Measurements from ENCODE around the gene NDUFAF4.

NDUFAF4 gene

GRCh38 chr6:96897396-96898240, at the start of gene NDUFAF4:
TSS of gene NDUFAF4 (minus strand) at chr6:96897891. CDS start at chr6:96897801, 90 bp downstream.
- peak; percentile 98 for DNase-seq (ENCODE audit: low read depth, low spot score)

- DNase-seq (ENCODE audit: low read depth, low spot score) = no peak
Observed at GRCh38 chr6:96947055-96947454, 49.4 kb upstream of the NDUFAF4 start.

DNA sequence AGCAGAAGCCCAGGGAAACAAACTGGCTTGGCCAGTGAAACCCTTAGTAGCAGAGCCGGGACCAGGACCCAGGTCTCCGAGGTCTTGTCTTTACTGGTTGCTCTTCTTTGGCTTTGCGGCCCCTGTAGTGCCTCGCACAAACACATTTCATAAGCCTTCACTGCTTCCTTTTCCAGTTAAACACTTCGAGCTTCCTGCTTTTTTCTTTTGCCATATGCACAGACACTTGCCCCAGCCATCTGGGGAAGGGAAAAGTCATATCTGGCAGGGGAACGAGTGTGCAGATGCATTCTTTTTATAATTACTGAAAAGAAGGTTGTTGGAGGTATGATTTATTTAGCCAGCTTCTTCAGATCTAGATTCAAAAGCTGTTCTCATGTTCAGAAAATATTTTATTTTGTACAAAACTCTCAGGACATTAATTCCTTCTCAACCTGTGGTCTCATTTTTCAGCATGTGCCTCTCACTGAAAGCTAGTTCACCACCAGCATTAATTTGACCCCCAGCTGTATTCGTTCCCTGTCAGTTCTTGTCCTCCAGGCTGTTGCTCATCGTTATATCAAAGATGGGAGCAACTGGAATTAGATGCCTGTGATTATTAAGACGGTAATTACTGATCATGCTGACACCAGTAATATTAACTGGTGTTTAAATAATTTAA, 46.0 kb upstream of the NDUFAF4 start:
- DNase-seq (ENCODE audit: low read depth, low spot score) = no peak

- no peak for DNase-seq (ENCODE audit: low read depth, low spot score)
Observed at GRCh38 chr6:96942676-96943075, 45.0 kb upstream of the NDUFAF4 start.

DNA sequence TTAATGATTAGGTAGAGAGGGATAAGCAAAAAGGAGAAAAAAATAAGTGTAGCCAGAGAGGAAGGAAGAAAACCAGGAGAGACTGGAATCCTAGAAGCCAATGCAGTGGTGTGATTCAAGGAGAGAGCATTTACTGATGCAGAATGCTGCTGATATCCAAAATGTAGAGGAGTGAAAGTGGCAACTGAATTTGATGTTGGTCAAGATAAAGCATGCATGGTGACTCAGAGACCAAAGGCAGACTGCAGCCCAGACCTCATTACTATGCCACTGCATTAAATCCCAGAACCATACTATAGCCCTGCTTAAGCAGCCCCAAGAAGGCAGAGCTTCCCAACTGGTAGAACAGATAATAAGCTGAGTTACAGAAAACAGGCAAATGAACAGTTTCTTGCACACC, 42.6 kb upstream of the NDUFAF4 start:
- peak; percentile 28 for DNase-seq (ENCODE audit: low read depth, low spot score)

- peak; percentile 69 for DNase-seq (ENCODE audit: low read depth, low spot score)
Observed at GRCh38 chr6:96939007-96939805, 41.5 kb upstream of the NDUFAF4 start.

DNA sequence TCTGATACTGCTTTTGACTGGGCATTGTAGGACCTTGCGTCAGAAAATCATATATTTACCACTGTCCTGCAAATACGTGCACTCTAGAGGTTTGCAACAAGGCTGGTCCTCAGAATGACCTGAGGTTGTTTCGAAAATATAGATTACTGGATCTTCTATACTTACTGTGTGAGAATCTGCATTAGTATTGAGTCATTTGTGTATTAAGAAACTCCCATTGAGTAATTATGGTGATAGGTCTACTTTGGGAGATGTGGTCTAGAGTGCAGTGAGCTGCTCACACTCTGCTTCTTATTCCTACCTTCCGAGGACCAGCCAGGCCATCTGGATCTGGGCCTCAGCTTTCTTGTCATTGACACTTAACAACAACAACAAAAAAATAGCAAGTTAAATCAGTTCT, 36.4 kb upstream of the NDUFAF4 start:
- no peak for DNase-seq (ENCODE audit: low read depth, low spot score)

- no peak for DNase-seq (ENCODE audit: low read depth, low spot score)
Observed at GRCh38 chr6:96931198-96931597, 33.5 kb upstream of the NDUFAF4 start.

DNA sequence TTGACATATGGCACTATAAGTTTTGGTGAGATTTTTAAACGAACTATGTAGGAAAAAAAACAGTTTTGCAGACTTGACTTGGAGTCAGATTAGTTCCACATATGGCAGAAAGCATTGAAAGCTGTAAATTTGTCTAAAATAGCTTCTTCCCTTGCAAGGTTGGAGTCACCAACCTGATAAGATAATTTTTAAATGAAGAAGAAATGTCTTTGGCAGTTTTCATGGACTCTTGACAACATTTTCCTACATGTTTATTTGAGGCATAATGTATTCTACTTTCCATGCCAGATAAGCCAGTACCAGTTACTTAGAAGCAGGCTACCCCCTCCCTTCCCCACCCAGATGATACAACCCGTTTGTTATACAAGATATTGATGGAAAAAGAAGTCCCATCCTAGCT, 32.0 kb upstream of the NDUFAF4 start:
- no peak for DNase-seq (ENCODE audit: low read depth, low spot score)

DNA sequence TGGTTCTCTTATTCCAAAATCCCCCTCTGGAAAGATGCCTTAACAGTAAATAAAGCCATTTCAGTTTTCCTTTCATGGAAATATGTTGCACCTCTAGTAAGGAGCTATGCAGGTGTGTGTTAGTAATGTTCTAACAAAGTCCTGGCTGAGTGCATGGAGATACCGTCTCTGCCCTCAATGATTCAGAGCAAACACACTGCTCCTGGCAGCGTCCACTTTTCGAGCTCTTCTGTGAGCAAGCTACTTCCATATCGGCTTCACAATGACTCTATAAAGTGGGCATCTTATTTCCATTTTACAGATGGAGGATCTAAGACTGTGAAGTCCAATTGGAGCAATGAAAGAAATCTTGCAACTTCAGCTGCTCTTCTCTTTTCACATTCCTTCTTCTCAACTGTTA, 30.0 kb upstream of the NDUFAF4 start:
- no peak for DNase-seq (ENCODE audit: low read depth, low spot score)

DNA sequence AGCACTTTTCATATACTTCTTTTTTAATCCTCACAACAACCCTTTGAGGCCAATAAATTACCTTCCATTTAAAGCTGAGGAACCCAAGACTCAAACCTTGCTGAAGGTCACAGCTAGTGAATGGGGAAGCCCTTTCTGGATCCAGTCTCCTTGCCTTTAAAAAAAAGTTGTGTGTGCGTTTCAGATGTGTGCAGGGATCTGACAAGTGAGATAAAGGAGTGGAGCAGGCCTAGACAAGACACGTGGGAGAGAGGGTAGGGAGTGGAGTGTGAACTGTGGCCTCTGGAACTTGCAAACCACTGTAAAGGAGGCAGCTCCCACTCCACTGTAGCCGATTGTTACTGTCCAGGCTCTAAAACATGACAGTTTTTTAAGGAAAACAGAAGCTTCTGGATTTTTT, 28.7 kb upstream of the NDUFAF4 start:
- no peak for DNase-seq (ENCODE audit: low read depth, low spot score)

- no peak for DNase-seq (ENCODE audit: low read depth, low spot score)
Observed at GRCh38 chr6:96925290-96925687, 27.6 kb upstream of the NDUFAF4 start.

GRCh38 chr6:96923871-96924493, 26.3 kb upstream of the NDUFAF4 start:
- peak; percentile 29 for DNase-seq (ENCODE audit: low read depth, low spot score)

DNA sequence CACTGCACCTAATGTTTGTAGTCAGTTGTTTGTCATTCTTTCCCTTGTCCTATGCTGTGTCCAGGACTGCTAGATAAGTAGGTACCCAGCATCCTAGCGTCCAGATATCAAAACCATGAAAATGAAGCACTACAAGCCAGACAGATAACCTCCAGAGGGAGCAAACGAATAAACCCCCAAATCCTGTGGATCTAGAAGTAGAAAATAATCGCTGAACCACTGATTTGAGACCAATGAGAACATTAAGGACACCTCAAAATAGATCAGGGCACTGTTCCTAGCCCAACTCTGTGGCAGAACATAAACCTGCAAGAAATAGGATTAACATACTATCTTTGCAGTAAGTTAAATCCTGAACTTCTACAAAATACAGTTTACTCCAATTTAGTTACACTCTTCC, 25.7 kb upstream of the NDUFAF4 start:
- DNase-seq (ENCODE audit: low read depth, low spot score) = no peak

DNA sequence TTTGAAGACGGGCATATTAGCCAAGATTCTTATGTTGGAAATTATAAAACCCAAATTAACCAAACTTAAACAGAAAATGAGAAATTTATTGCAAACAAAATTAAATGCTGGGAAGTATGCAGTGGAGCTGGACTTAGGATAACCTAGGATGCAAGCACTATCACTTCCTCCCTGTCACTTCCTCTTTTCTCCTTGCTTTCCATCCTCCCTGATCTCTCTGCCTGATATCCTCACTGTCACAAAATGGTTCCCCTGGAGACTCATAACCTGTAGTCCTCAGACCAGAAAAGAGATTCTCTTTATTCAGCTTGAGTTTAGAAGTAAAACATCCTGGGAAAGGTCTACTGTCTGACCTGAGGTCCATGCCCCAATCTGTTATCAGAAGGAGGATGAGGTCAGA, 19.4 kb upstream of the NDUFAF4 start:
- DNase-seq (ENCODE audit: low read depth, low spot score) = no peak

- DNase-seq (ENCODE audit: low read depth, low spot score) = no peak
Observed at GRCh38 chr6:96913621-96914020, 15.9 kb upstream of the NDUFAF4 start.

GRCh38 chr6:96911751-96912150, 14.1 kb upstream of the NDUFAF4 start:
- no peak for DNase-seq (ENCODE audit: low read depth, low spot score)

GRCh38 chr6:96911171-96911570, 13.5 kb upstream of the NDUFAF4 start:
- DNase-seq (ENCODE audit: low read depth, low spot score) = no peak

DNA sequence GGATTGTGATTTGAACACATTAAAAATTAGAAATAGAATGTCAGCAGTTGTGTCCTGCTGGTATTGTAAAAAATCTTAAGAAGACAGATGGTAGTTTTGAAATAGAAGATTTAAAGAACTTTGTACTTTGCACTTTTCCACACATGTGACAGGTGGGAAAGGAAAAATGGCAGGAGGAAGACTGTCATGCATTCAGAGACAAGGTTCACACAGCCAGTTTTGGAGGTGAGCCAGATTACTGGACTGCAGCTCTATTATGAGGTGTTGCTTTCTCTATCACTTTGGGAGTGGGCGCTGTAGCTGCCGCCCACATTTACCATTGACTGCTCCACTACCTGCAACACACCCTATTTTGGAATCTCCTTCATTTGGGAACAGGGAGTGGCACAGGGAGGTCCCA, 12.1 kb upstream of the NDUFAF4 start:
- no peak for DNase-seq (ENCODE audit: low read depth, low spot score)

- no peak for DNase-seq (ENCODE audit: low read depth, low spot score)
Observed at GRCh38 chr6:96907498-96907897, 9.8 kb upstream of the NDUFAF4 start.

GRCh38 chr6:96900873-96901272, 3.2 kb upstream of the NDUFAF4 start:
- no peak for DNase-seq (ENCODE audit: low read depth, low spot score)

GRCh38 chr6:96899451-96899998, 1.8 kb upstream of the NDUFAF4 start:
- no peak for DNase-seq (ENCODE audit: low read depth, low spot score)

All from astrocyte of the hippocampus (primary cell).